Stomach (tissue), 9 donors: Measurements from ENCODE around the gene FOXP3. TPM values are rescaled to one million over a fixed set of nuclear protein-coding genes. Genes with fewer than 3 reads are reported as not detected.

Source experiments
- DNase-seq, 2 donors: peaks; one replicate each; pipeline versions ENCODE4 v3.0.0 to v3.0.0-alpha.2; 2013 to 2019
- H3K27ac ChIP-seq, 5 donors: fragments of 200-600 bp in 4 of 5; sonication (generic) in 4 of 5; one replicate each; pipeline ENCODE4 v1.5.1; 2013 to 2019; ENCODE audit warnings: mild to moderate bottlenecking in 1 of 5, moderate library complexity in 1 of 5
- H3K27me3 ChIP-seq, 3 donors: fragments of 200-600 bp; sonication (generic); one replicate each; pipeline ENCODE4 v1.5.1; 2017 to 2019; ENCODE audit warnings: mixed run types in 1 of 3
- H3K36me3 ChIP-seq, 4 donors: fragments of 200-600 bp; sonication (generic); 1 replicate in 3 of 4; 2 replicates in 1 of 4; pipeline ENCODE4 v1.5.1; 2016 to 2019
- H3K4me1 ChIP-seq, 4 donors: fragments of 200-600 bp; sonication (generic); one replicate each; pipeline ENCODE4 v1.5.1; 2016 to 2019
- H3K4me3 ChIP-seq, 4 donors: fragments of 200-600 bp; sonication (generic) in 3 of 4; one replicate each; pipeline ENCODE4 v1.5.1; 2016 to 2019; ENCODE audit warnings: mild to moderate bottlenecking in 1 of 4
- H3K9me3 ChIP-seq, 4 donors: fragments of 200-600 bp; sonication (generic); one replicate each; pipeline ENCODE4 v1.5.1; 2016 to 2019
- EP300 ChIP-seq: sonication (generic); formaldehyde crosslinking; IDR thresholded peaks from one replicate; pipeline ENCODE4 v1.6.1; 2017; ENCODE audit warnings: antibody characterized with exemption
- POLR2A ChIP-seq, 4 donors: fragments of 450-650 bp; IDR thresholded peaks; one replicate each; pipeline ENCODE4 v1.6.1; 2016; ENCODE audit warnings: antibody characterized with exemption in 4 of 4, control low read depth in 2 of 4, mild to moderate bottlenecking in 1 of 4, moderate library complexity in 1 of 4
- POLR2AphosphoS5 ChIP-seq, 3 donors: sonication (generic); formaldehyde crosslinking; IDR thresholded peaks; one replicate each; pipeline ENCODE4 v1.6.1; 2016; ENCODE audit warnings: antibody characterized with exemption in 3 of 3
- WGBS, 5 donors: extraction: QIAGEN DNeasy Blood & Tissue Kit in 3 of 5; methylation state at CpG; one replicate each; pipeline versions ENCODE4 v1.1.5 to v1.1.7; 2013 to 2018; 5-methylcytosine and 5-hydroxymethylcytosine counted together
- intact Hi-C: fragments of 100-400 bp; cut with DNase I; formaldehyde crosslinking; loops from one replicate; pipeline ENCODE4 v1.15.1; 2023; ENCODE audit warnings: low total_unique reads
- polyA plus RNA-seq, 3 donors: library from polyadenylated mRNA; stranded (reverse); fragments of 200-250 nt; gene quantifications; one replicate each; pipeline ENCODE4 v1.2.3, GENCODE V29; 2013
- total RNA-seq, 5 donors: library from RNA; depleted of rRNA; stranded (reverse); fragments of >200 nt; gene quantifications; one replicate each; pipeline versions ENCODE4 v1.1.0 to v1.2.3, GENCODE V29; 2014 to 2016
- TF ChIP-seq, protein P1 (sequence below), 7 experiments: fragments of 450-650 bp in 4 of 7; fragments of 200-600 bp in 3 of 7; sonication (generic) in 3 of 7; IDR thresholded peaks; one replicate each; pipeline ENCODE4 v1.5.1; 2016 to 2019; ENCODE audit warnings: antibody characterized with exemption in 7 of 7, control low read depth in 2 of 7, mild to moderate bottlenecking in 1 of 7
- donor health status: healthy with polysubstance abuse.
- donor health status: Bipolar disorder and iron deficiency.
- donor health status: healthy.

FOXP3 gene
- total and polyA plus RNA-seq, 8 donors, result 0.12 to 0.88 TPM; not detected in 6

DNA sequence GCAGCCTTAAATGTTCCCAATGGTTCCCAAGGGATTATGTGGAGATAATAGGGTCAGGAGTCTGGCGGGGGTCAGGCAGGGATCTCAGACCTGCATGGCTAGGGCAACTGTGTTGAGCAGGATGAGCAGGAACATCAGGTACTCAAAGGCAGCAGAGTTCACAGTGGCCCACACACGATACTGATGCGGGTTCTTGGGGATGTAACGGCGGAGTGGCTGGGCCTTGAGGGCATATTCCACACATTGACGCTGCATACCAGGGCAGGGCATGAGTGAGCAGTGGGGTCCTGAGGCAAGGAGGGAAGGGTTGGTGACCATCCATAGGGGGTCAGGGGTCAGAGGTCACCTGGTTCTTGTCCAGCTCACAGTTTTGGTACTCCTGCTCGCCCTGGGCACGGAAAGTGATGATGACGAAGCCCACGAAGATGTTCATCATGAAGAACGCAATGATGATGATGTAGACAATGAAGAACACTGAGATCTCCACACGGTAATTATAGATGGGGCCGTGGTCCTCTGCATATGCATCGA, 49.4 kb downstream of the FOXP3 start:
- 78 to 88% (median 88%) methylated on average over 10 to 14 of the region's 14 CpGs for WGBS, 5 donors
- no peaks in the 10 kb centered on the region for H3K27me3 ChIP-seq
- DNase-seq, result no peak
- no peak overlapping the region for H3K4me3 ChIP-seq
- H3K4me1 ChIP-seq, result no peaks in the 10 kb centered on the region
- H3K27ac ChIP-seq, result no peak overlapping the region
- TF ChIP-seq POLR2A (IDR thresholded peaks at IDR 0.05) (no peak), EP300 (no peak), POLR2AphosphoS5 (IDR thresholded peaks at IDR 0.05) (no peak)
- TF ChIP-seq, protein P1, sequence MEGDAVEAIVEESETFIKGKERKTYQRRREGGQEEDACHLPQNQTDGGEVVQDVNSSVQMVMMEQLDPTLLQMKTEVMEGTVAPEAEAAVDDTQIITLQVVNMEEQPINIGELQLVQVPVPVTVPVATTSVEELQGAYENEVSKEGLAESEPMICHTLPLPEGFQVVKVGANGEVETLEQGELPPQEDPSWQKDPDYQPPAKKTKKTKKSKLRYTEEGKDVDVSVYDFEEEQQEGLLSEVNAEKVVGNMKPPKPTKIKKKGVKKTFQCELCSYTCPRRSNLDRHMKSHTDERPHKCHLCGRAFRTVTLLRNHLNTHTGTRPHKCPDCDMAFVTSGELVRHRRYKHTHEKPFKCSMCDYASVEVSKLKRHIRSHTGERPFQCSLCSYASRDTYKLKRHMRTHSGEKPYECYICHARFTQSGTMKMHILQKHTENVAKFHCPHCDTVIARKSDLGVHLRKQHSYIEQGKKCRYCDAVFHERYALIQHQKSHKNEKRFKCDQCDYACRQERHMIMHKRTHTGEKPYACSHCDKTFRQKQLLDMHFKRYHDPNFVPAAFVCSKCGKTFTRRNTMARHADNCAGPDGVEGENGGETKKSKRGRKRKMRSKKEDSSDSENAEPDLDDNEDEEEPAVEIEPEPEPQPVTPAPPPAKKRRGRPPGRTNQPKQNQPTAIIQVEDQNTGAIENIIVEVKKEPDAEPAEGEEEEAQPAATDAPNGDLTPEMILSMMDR (IDR thresholded peaks at IDR 0.05), result no peak
- no peaks in the 10 kb centered on the region for H3K9me3 ChIP-seq
- H3K36me3 ChIP-seq, result no peaks in the 10 kb centered on the region
- intact Hi-C loops, result no loop called here

- Histone ChIP-seq H3K27ac (no peak overlapping the region), H3K4me1 (no peaks in the 10 kb centered on the region), H3K9me3 (no peaks in the 10 kb centered on the region), H3K36me3 (no peaks in the 10 kb centered on the region), H3K27me3 (no peaks in the 10 kb centered on the region), H3K4me3 (no peak overlapping the region)
- intact Hi-C loops, result no loop called here
- no peak for TF ChIP-seq POLR2A (IDR thresholded peaks at IDR 0.05)
- no peak for TF ChIP-seq POLR2AphosphoS5 (IDR thresholded peaks at IDR 0.05)
- TF ChIP-seq, protein P1 (IDR thresholded peaks at IDR 0.05), result no peak
- no peak for TF ChIP-seq EP300
- 75 to 92% (median 80%) methylated on average over 2 of the region's 2 CpGs for WGBS, 5 donors
- DNase-seq, result no peak
Observed at GRCh38 chrX:49214416-49214815, 50.1 kb downstream of the FOXP3 start.

GRCh38 chrX:49212861-49213260, 51.6 kb downstream of the FOXP3 start:
- DNase-seq, result no peak
- Histone ChIP-seq H3K36me3 (no peaks in the 10 kb centered on the region), H3K4me1 (no peaks in the 10 kb centered on the region), H3K27me3 (peaks cover 0 to 5% (median 0%) of the 10 kb centered on the region in 3 donors), H3K4me3 (no peak overlapping the region), H3K27ac (no peak overlapping the region), H3K9me3 (no peaks in the 10 kb centered on the region)
- TF ChIP-seq, protein P1 (IDR thresholded peaks at IDR 0.05), result no peak
- TF ChIP-seq POLR2AphosphoS5 (IDR thresholded peaks at IDR 0.05) (no peak), EP300 (no peak), POLR2A (IDR thresholded peaks at IDR 0.05) (no peak)
- 36 to 75% (median 71%) methylated on average over 1 of the region's 1 CpG for WGBS, 5 donors
- intact Hi-C loops, result no loop called here

- no peaks in the 10 kb centered on the region for H3K36me3 ChIP-seq
- TF ChIP-seq, protein P1 (IDR thresholded peaks at IDR 0.05), result no peak
- TF ChIP-seq POLR2AphosphoS5 (IDR thresholded peaks at IDR 0.05) (no peak), POLR2A (IDR thresholded peaks at IDR 0.05) (no peak), EP300 (no peak)
- WGBS, 5 donors, result 72 to 89% (median 86%) methylated on average over 2 of the region's 2 CpGs
- peaks cover 0 to 5% (median 0%) of the 10 kb centered on the region in 3 donors for H3K27me3 ChIP-seq
- DNase-seq, result no peak
- no peak overlapping the region for H3K4me3 ChIP-seq
- no peak overlapping the region for H3K27ac ChIP-seq
- intact Hi-C loops, result no loop called here
- H3K4me1 ChIP-seq, result no peaks in the 10 kb centered on the region
- H3K9me3 ChIP-seq, result no peaks in the 10 kb centered on the region
Observed at GRCh38 chrX:49212209-49212608, 52.3 kb downstream of the FOXP3 start.
